Endothelial cell of umbilical vein (primary cell): ENCODE data around the gene APBB2.

Source experiments
- CTCF ChIP-seq, 2 donors: IDR thresholded peaks; 1 replicate in 1 of 2; 2 replicates in 1 of 2; pipeline ENCODE4 v1.5.1; 2011; ENCODE audit warnings: low read length in 2 of 2, mild to moderate bottlenecking in 2 of 2, moderate library complexity in 2 of 2, control low read depth in 1 of 2, inconsistent platforms in 1 of 2, low read depth in 1 of 2; ENCODE audit not compliant: insufficient read depth in 1 of 2; ENCODE audit errors: extremely low read depth in 1 of 2
- EZH2 ChIP-seq: IDR thresholded peaks from 2 replicates; pipeline ENCODE4 v1.6.1; 2012; ENCODE audit warnings: borderline replicate concordance, low read depth, mild to moderate bottlenecking, moderate library complexity, low read length, inconsistent platforms; ENCODE audit not compliant: severe bottlenecking
- JUN ChIP-seq: IDR thresholded peaks from 2 replicates; pipeline ENCODE4 v1.6.1; 2011; ENCODE audit warnings: borderline replicate concordance, low read depth; ENCODE audit not compliant: insufficient read length, insufficient read depth
- MAX ChIP-seq: IDR thresholded peaks from 2 replicates; pipeline ENCODE4 v1.6.1; 2011; ENCODE audit not compliant: insufficient read depth, insufficient read length
- POLR2A ChIP-seq: IDR thresholded peaks from 2 replicates; pipeline ENCODE4 v1.6.1; 2012; ENCODE audit warnings: low read depth, mild to moderate bottlenecking, control low read depth, low read length
- POLR2AphosphoS5 ChIP-seq: IDR thresholded peaks from 2 replicates; pipeline ENCODE4 v1.6.1; 2012; ENCODE audit warnings: low read depth, mild to moderate bottlenecking, control low read depth, low read length, moderate library complexity; ENCODE audit not compliant: insufficient read depth

- no peak for TF ChIP-seq CTCF (IDR thresholded peaks at IDR 0.05; ENCODE audit: extremely low read depth in 1 of 2, insufficient read depth in 1 of 2, low read depth in 1 of 2, low read length in 2 of 2)
- TF ChIP-seq POLR2A = no peak
- no peak for TF ChIP-seq POLR2AphosphoS5
- TF ChIP-seq EZH2 = no peak
- no peak for TF ChIP-seq MAX
- TF ChIP-seq JUN = no peak
These were observed 200.2 kb downstream of the APBB2 start for GRCh38 chr4:41014158-41014557.
